Endothelial cell of hepatic sinusoid (primary cell): ENCODE results near the gene CDNF.
"Not testable (repeated sequence)": the region's sequence is repeated elsewhere in the genome, so short reads cannot be mapped to it uniquely, and the experiment has no call there.

ENCODE experiments used
- in situ Hi-C: cut with HindIII; loops from 2 replicates; pipeline ENCODE4 v1.10.0; 2017; ENCODE audit warnings: low sequenced_read_pairs

Gene CDNF

DNA sequence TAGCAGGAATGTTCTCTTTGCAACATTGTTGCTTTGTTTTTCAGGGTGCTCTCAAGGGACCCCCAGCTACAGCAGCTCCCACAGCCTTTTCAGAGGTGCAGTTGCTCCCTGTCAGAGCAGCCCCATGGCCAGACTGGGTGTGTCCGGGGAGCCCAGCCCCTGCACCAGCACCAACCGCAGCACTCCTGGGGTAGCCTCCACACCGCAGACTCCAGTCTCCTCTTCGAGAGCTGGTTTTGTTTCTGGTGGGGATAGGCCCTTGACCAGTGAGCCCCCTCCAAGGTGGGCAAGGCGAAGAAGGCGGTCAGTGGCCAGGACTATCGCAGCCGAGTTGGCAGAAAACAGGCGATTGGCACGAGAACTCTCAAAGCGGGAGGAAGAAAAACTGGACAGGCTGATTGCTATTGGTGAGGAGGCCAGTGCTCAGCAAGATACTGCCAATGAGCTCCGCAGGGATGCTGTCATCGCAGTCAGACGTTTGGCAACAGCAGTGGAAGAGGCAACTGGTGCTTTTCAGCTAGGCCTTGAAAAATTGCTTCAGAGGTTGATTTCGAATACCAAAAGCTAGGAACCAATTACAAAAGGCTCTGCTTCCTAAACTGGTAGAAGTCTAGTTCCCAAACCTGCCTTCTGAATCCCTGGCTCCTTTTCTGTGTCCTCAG, 5.6 kb upstream of the CDNF start:
- in situ Hi-C loops: loop anchor here (25.0 kb wide), 1 partner anchor 306 kb away; no protein-coding TSS in a partner anchor

DNA sequence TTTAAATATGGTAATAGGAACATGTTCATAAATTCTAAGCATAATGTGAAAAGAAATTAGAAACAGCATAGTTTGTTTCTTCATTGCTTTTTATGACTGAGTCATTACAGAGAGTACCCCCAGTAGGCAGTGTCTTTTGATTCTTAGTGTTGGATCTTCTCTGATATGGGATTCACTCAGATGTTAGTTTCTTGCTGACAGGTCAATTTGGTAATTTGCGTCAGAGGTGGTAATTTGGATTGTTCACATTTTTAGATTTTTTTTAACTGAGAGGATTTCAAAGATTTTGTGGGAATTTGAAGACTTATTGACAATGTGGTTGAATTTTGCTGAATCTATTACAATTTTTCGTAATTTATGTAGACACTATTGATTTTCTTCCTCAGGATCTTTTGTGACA, 2.3 kb upstream of the CDNF start:
- in situ Hi-C loops: loop anchor here (25.0 kb wide), 1 partner anchor 303 kb away; no protein-coding TSS in a partner anchor

DNA sequence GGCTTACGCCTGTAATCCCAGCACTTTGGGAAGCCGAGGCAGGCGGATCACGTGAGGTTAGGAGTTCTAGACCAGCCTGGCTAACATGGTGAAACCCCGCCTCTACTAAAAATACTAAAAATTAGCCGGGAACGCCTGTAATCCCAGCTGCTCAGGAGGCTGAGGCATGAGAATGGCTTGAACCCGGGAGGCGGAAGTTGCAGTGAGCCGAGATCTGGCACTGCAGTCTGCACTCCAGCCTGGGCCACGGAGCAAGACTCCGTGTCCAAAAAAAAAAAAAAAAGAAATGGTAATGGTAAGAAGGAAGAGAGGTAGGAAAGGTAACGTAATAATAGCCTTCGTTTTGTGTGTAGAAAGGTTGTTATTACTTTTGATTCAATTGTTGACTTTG, 1.5 kb upstream of the CDNF start:
- in situ Hi-C loops: loop anchor here (5.0 to 25.0 kb wide), 2 partner anchors 43 to 302 kb away; no protein-coding TSS in a partner anchor

DNA sequence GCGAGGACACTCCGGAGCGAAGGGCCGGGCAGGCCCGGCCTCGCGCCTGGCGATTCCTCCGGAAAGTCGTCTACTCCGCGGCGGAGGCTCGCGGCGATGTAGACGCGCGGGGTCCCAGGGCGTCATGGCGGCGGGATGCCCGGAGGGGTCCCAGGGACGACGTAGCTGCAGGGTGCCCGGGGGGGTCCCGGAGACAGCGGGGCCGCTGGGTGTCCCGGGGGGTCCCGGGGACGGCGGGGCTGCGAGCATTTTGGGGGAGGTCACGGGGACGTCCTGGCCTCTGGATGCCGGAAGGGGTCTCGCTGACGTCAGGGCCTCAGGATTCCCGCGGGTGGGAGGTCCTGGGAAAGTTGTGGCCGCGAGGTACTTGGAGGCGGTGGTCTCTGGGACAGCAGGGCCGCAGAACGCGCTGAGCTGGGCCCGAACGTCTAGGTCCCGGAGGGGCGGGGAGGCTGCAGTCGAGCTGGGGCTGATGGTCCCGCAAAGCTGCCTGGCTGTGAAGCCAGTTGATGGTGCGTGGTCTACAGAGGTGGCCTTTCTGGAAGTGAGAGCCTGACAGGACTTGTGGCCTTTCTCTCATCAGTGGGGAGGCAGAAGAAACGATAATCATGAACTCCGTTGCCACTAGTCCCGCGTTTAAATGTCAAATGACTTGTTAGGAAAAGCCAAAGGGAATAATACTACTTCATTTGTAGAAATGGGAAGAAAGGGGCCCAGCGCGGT, 906 bp upstream of the CDNF start:
- in situ Hi-C loops: loop anchor here (5.0 to 25.0 kb wide), 2 partner anchors 44 to 301 kb away; no protein-coding TSS in a partner anchor

DNA sequence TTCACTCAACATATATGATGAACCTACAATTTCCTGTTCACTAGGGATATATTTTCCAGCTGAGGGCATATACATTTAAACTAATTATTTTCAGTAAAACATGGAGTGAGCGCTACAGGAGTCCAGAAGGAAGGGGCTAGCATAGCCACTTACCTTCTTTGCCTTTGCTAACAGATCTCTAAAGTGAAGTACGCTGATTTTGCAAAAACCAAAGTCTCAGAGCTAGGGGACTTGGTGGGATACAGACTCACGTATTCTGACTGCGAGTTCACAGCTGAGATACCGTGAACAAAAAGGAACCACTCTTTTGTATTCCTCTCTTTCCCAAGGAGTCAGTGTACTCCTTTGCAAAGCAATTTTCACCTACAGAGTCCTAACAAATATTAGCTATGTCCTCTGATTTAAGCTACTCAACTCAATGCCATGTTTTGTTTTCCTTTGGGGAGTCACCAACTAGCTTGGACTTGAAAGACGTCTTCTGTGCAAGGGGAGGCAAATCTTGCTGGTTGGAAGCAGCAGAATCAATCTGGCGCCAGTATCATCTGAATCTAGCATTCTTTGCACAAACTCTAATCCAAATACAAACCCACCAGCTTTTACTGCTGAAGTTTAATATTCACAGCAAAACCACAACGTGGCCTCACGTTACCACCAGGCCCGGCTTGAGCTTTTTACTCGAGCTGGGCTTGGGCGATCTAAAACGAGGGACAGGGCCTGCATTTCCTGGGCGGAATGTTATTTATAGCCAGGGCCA, 657 bp downstream of the CDNF start:
- in situ Hi-C loops: loop anchor here (5.0 to 25.0 kb wide), 2 partner anchors 45 to 300 kb away; no protein-coding TSS in a partner anchor

DNA sequence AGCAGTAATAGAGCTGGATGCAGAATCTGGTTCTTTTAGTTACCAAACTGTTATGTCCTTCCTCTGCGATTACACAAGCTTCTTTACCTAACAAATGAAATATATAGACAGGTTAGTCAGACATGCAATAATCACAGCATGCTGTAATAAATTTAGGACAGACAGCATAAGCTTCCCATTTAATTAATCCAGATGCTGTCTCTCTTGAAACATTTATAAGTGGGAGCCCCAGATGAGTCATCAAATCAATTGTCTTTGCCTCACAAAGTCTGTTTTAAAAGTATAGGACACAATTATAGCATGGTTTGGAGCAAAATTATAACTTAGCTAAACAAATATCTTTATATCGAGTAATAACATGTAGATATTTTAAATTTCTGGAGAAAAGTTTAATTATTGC, 1.6 kb downstream of the CDNF start:
- in situ Hi-C loops: loop anchor here (5.0 to 25.0 kb wide), 2 partner anchors 46 to 299 kb away; no protein-coding TSS in a partner anchor

DNA sequence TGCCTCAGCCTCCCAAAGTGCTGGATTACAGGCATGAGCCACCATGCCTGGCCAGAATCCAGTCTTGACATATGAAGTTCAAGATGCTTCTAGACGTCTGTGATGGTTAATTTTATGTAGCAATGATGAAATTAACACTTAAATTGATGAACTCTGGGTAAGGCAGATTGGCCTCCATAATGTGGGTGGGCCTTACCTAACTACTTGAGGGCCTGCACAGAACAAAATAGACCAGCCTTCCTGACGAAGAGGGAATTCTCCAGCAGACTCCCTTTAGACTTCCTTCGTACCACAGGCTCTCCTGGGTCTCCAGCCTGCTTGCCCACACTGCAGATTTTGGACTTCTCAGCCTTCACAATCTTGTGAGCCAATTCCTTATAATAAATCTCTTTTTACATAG, 4.7 kb downstream of the CDNF start:
- in situ Hi-C loops: loop anchor here (25.0 kb wide), 1 partner anchor 296 kb away; no protein-coding TSS in a partner anchor

DNA sequence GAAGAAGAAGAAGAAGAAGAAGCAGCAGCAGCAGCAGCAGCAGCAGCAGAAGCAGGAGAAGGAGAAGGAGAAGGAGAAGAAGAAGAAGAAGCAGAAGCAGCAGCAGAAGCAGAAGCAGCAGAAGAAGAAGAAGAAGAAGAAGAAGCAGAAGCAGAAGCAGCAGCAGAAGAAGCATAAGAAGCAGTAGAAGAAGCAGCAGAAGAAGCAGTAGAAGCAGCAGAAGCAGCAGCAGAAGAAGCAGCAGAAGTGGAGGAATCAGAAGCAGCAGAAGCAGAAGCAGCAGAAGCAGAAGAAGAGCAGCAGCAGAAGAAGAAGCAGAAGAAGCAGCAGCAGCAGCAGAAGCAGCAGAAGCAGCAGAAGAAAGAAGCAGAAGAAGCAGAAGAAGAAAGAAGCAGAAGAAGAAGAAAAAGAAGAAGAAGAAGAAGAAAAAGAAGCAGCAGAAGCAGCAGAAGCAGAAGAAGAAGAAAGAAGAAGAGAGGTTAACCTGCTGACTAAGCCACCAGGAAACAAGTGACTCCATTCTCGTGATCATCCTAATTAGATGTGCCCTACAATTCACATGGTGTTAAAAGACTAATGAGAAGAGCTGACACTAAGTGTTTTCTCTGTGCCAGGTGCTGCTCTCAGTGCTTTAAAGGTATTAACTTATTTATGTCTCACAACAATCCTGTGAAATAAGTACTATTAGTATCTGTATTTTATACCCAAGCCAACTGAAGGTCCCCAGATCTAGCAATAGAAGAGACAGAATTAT, 11.6 kb downstream of the CDNF start:
- in situ Hi-C loops: loop anchor here (25.0 kb wide), 1 partner anchor 289 kb away; no protein-coding TSS in a partner anchor

DNA sequence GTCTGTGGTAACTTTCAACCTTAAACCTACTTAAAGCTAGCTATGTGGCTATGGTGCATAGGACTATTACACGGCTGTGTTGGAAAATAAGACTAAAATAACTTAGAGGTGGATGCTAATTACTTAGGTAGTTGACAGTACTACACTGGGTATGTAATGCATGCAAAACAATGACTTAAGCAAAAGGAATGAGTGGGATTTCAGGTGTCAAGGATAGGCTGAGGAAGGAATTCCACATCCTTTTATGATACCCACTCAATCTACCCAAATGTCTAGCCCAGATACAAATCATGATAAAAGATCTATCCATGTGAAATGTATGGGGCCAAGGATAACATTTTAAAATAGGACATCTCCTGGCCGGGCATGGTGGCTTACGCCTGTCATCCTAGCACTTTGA, 13.9 kb downstream of the CDNF start:
- in situ Hi-C loops: no loop called here

DNA sequence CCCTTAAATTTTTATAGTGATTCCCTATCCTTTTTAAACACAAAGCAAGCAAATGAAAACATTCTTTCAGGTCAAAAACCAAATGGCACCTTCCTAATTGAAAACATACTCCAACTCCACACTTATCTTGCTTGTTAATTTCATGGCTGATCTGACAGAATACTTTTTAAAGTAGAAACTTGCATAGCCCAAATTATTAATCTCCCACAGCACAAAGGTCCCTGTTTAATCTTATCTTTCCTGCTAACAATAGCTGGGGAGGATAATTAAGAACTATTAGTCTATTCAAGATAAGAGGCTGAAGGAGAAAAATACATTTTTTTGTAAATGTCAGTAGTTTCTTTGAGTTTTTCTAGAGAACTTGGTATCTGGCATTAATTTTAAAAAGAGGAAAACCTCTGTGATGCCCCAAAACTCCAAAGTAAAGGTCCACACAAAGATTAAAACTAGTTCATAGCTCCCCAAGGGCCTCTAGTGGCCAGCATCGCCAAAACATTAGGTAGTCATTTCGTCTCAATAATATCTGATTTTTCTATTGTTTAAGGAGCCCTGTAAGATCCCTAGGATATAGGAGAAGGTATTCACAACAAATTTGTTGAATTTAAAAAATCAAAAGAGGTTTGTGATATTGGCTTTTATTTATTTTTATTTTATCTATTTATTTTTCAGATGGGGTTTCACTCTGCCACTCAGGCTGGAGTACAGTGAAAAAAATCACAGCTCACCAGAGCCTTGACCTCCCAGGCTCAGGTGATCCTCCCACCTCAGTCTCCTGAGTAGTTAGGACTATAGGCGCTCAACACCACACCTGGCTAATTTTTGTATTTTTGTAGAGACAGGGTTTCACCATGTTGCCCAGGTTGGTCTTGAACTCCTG, 14.7 kb downstream of the CDNF start:
- in situ Hi-C loops: no loop called here

DNA sequence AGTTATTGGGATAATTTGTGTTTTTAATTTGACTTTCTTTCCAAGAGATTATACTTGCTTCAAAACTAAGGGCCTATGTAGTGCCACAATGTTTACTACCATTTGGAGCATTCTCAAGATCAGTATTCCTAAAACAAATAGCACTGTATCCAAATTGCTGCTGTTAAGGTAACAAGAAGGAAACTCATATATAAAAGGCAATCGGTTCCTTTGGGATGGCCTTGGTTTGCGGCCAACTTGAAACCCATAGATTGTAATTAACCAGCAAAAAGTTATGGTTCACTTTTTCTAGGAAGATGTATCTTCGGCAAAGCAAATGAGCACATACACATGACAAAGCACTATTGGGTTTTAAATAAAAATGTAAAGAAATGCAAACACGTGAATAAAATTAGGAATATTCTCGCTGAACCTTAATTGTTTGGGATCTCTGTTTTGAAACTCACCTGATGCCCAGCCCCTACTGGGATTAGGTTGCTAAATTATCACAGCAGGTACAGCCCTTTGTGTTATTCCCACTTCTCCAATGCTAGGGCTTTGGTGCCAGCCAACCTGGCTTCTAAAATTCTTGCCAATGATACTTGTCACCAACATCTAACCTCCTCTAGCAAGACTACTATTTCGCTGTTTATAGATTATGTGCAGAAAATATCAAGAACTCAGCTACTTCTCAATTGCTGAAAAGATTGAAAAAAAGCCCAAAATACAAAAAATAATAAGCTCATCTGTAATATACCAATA, 16.0 kb downstream of the CDNF start:
- in situ Hi-C loops: no loop called here

DNA sequence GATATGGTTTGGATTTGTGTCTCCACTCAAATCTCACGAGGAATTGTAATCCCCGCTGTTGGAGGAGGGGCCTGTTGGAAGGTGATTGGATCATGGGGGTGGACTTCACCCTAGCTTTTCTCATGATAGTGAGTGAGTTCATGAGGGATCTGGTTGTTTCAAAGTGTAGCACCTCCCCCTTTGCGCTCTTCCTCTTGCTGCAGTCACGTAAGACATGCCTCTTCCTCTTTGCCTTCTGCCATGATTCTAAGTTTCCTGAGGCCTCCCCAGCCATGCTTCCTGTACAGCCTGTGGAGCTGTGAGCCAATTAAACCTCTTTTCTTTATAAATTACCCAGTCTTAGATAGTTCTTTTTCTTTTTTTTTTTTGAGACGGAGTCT, 17.1 kb downstream of the CDNF start:
- in situ Hi-C loops: no loop called here

DNA sequence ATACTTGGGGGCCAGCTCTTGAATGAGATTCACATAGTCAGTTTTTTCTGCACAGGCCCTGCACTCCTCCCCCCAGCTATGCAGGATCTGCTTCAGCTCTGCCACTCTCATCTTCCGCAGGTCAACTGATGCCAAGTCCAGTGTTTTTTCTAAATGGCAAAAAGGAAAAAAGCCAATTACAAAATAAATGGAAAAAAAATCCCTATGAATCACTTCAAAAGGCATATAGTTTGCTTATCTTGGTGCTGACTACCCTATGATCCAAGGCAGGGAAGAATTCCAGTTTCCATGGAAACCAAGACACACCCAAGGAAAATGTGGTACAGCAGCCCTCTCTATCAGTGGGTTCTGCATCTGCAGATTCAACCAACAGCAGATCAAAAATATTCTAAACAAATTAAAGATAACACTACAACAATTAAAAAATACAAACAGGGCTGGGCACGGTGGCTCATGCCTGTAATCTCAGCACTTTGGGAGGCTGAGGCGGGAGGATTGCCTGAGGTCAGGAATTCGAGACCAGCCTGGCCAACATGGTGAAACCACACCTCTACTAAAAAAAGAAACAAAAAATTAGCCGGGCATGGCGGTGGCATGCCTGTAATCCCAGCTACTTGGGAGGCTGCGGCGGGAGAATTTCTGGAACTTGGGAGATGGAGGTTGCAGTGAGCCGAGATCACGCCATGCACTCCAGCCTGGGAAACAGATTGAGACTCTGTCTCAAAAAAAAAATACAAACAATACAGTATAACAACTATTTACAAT, 17.6 kb downstream of the CDNF start:
- in situ Hi-C loops: no loop called here

DNA sequence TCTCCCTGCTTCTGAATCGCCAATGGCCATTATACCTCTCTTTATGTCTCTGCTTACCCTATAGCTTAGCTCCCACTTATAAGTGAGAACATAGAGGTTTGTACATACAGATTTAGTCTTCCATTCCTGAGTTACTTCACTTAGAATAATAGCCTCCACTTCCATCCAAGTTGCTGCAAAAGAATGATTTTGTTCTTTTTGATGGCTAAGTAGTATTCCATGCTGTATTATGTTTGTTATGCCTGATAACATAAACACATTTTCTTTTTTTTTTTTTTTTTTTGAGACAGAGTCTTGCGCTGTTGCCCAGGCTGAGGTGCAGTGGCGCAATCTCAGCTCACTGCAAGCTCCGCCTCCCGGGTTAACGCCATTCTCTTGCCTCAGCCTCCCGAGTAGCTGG, 21.1 kb downstream of the CDNF start:
- in situ Hi-C loops: not testable (repeated sequence)

DNA sequence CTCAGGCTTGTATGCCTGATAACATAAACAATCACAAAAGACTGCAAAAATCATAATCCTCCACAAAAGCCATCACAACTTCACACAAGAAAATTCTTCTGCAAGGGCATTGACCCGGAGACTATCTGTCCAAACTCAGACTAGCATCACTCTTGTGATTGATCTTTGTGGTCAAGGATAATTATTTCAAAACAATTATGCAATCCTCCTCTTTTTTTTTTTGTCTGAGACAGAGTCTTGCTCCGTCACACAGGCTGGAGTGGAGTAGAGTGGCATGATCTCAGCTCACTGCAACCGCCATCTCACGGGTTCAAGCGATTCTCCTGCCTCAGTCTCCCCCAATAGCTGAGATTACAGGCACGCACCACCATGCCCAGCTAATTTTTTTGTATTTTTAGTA, 22.2 kb downstream of the CDNF start:
- in situ Hi-C loops: no loop called here

DNA sequence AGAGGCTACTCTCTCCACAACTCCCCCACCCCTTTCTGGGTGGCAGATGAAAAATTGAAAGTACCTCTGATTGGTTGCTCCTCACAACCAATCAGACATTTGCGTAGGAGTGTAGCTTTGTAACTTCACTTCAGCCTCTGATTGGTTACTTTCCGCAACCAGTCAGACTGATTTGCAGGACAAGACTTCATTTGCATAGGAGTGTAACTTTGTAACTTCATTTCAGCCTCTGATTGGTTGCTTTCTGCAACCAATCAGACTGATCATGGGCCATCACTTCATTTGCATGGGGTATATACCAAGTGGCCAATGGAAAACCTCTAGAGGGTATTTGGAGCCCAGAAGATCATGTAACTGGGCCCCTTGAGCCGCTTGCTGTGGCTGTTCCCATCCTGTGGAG, 25.6 kb downstream of the CDNF start:
- in situ Hi-C loops: no loop called here

DNA sequence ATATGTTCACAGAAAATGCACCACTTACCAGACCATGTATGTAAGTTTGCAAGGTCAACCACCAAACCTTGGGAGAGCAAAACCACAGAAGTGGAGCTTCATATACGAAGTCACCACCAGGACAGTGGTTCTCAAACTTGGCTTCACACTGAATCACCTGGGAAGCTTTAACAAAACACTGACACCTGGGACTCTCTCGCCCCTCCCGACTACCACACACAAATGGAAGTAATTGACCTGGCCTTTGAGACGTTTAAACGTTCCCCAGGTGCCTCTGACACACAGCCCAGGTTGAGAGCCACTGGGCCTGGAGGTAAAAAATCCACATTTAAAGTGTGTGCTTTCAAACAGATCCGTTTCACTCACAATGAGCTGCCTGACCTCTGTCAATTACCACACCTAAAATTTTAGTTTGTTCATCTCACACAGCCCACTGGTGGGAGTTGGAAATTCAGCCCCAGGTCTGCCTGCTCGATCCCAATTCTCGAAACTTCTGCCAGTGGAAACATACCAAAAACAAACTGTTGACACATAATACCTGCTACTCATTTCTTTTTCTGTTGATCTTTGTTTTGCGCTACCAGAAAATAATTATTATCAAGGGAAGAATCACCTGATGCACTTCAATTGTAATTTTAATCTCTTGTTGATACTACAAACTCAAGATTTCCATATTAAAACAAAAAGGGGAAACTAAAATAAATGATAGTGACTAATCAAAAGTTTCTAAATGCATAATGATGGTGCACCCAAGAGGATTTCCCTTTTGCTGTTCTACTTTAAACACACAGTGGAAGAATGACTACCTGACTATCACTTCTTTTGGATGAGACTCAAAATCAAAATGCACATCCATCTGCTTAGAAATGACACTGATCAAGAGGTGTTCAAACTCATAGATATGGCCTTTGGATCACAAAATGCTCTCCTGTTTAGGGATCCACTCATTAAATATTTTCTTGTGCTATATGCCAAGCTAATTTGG, 26.6 kb downstream of the CDNF start:
- in situ Hi-C loops: no loop called here
